Right ventricle myocardium superior (tissue), 1 donor: ENCODE data around the gene ALKBH4. TPM values are rescaled to one million over a fixed set of nuclear protein-coding genes. Genes with fewer than 3 reads are reported as not detected.
"Not testable (repeated sequence)": the region's sequence is repeated elsewhere in the genome, so short reads cannot be mapped to it uniquely, and the experiment has no call there.

Experiments used
- ATAC-seq: fragments of 200-7000 bp; cut with Tn5 transposase; one replicate; pipeline ENCODE4 v1.9.1; 2020; ENCODE audit warnings: mild to moderate bottlenecking; ENCODE audit not compliant: poor library complexity
- DNase-seq: peaks from one replicate; pipeline ENCODE4 v3.0.0-alpha.2; 2020
- intact Hi-C: fragments of 100-400 bp; cut with DNase I; formaldehyde crosslinking; loops from one replicate; pipeline ENCODE4 v1.11.2; 2022
- total RNA-seq: library from RNA; stranded (reverse); fragmentation: NEBNext Ultra II Directional; extraction: Animal tissue kit (Norgen Biotek cat#: 25700); gene quantifications from one replicate; pipeline ENCODE4 v1.2.1, GENCODE V29; 2021
- donor health status: DM: no; HTN: yes; CAD: no; lungs with severe emphysema.

ALKBH4 gene
- total RNA-seq, 1 donor from 2014 or later, result 5.3 TPM

- ATAC-seq (peak; percentile 26), DNase-seq (peak; percentile 65)
These were observed 15.4 kb upstream of the ALKBH4 start for GRCh38 chr7:102479982-102480637.

GRCh38 chr7:102479209-102479584 is 14.5 kb upstream of the ALKBH4 start:
- intact Hi-C loops, DNase-seq: not testable (repeated sequence)
- ATAC-seq, result peak; percentile 33

More at GRCh38 chr7:102479982-102480637, 15.4 kb upstream of the ALKBH4 start:
- intact Hi-C loops, result not testable (repeated sequence)

- peak; percentile 97 for ATAC-seq
- intact Hi-C loops, result not testable (repeated sequence)
- DNase-seq, result peak; percentile 96
These were observed 13.9 kb upstream of the ALKBH4 start, which contains the start of gene POLR2J for GRCh38 chr7:102478314-102479208. TSS of gene POLR2J (minus strand) at chr7:102478922. CDS start at chr7:102478860, 62 bp downstream.

- ATAC-seq, intact Hi-C loops: not testable (repeated sequence)
- peak; percentile 15 for DNase-seq
These were observed 10.2 kb upstream of the ALKBH4 start for GRCh38 chr7:102474736-102475435.

- intact Hi-C loops, DNase-seq, ATAC-seq: not testable (repeated sequence)
These were observed 9.5 kb upstream of the ALKBH4 start for GRCh38 chr7:102474116-102474515.

GRCh38 chr7:102473271-102473991 is 8.8 kb upstream of the ALKBH4 start:
- intact Hi-C loops, result no loop called here
- no peak for ATAC-seq
- DNase-seq, result peak; percentile 16

GRCh38 chr7:102472126-102473041 is 7.7 kb upstream of the ALKBH4 start:
- ATAC-seq, result no peak
- intact Hi-C loops, result no loop called here
- DNase-seq, result peak; percentile 29

- intact Hi-C loops, result no loop called here
- ATAC-seq (no peak), DNase-seq (peak; percentile 30)
These were observed 7.1 kb upstream of the ALKBH4 start for GRCh38 chr7:102471791-102472125.

GRCh38 chr7:102469972-102470825 is 5.5 kb upstream of the ALKBH4 start:
- ATAC-seq, result no peak
- intact Hi-C loops, result no loop called here
- peak; percentile 45 for DNase-seq

GRCh38 chr7:102469351-102469971 is 4.8 kb upstream of the ALKBH4 start:
- peak; percentile 39 for DNase-seq
- ATAC-seq, result no peak
- intact Hi-C loops, result no loop called here

GRCh38 chr7:102468478-102469350 is 4.1 kb upstream of the ALKBH4 start:
- no peak for ATAC-seq
- intact Hi-C loops, result no loop called here
- no peak for DNase-seq

GRCh38 chr7:102467581-102468477 is 3.2 kb upstream of the ALKBH4 start:
- intact Hi-C loops, result no loop called here
- DNase-seq (no peak), ATAC-seq (no peak)

- DNase-seq (no peak), ATAC-seq (no peak)
- intact Hi-C loops, result no loop called here
These were observed 1.4 kb upstream of the ALKBH4 start for GRCh38 chr7:102466097-102466496.

GRCh38 chr7:102463841-102464576 is 654 bp downstream of the ALKBH4 start:
- no peak for DNase-seq
- ATAC-seq, result peak; percentile 2
- intact Hi-C loops, result no loop called here
